ENCODE measurements around the gene MSMB. TPM values are rescaled to one million over a fixed set of nuclear protein-coding genes. Genes with fewer than 3 reads are reported as not detected.
"Not testable (repeated sequence)": the region's sequence is repeated elsewhere in the genome, so short reads cannot be mapped to it uniquely, and the experiment has no call there.

The MSMB gene
- total RNA-seq, 1 experiment from 2014 or later = not detected

- DNase-seq (ENCODE audit: low spot score); H3K4me1 ChIP-seq (ENCODE audit: insufficient read depth, low read length, poor library complexity, severe bottlenecking); H3K4me3 ChIP-seq (ENCODE audit: low read depth, low read length, poor library complexity, severe bottlenecking); intact Hi-C loops (cut with micrococcal nuclease; ENCODE audit: unreplicated experiment); POLR2A ChIA-PET (ENCODE audit: low non-redundant PET); BruUV-seq (replicated peaks); H3K9me3 ChIP-seq (ENCODE audit: low read depth, low read length, poor library complexity, severe bottlenecking); CTCF ChIA-PET; H3K27ac ChIP-seq (ENCODE audit: low read depth, low read length, poor library complexity, severe bottlenecking); H3K27me3 ChIP-seq (replicated peaks; ENCODE audit: insufficient read depth, low read depth, low read length, poor library complexity): not testable (repeated sequence)
- H3K36me3 ChIP-seq (ENCODE audit: insufficient read depth, low read length, poor library complexity, severe bottlenecking) = peaks cover 11% of the 10 kb centered on the region
Measured at GRCh38 chr10:45984473-45984872, 61.6 kb downstream of the MSMB start.

GRCh38 chr10:45983538-45984186, 62.4 kb downstream of the MSMB start:
- intact Hi-C loops (cut with micrococcal nuclease; ENCODE audit: unreplicated experiment); H3K27ac ChIP-seq (ENCODE audit: low read depth, low read length, poor library complexity, severe bottlenecking); CTCF ChIA-PET; BruUV-seq (replicated peaks); H3K27me3 ChIP-seq (replicated peaks; ENCODE audit: insufficient read depth, low read depth, low read length, poor library complexity); POLR2A ChIA-PET (ENCODE audit: low non-redundant PET); H3K9me3 ChIP-seq (ENCODE audit: low read depth, low read length, poor library complexity, severe bottlenecking); H3K4me3 ChIP-seq (ENCODE audit: low read depth, low read length, poor library complexity, severe bottlenecking); H3K4me1 ChIP-seq (ENCODE audit: insufficient read depth, low read length, poor library complexity, severe bottlenecking): not testable (repeated sequence)
- DNase-seq (ENCODE audit: low spot score) = peak; percentile 51
- TF ChIP-seq CTCF (conservative IDR thresholded peaks at IDR 0.05; ENCODE audit: low read depth, low read length) = peak; percentile 35; the same call in 1 of the 2 replicates
- H3K36me3 ChIP-seq (ENCODE audit: insufficient read depth, low read length, poor library complexity, severe bottlenecking) = peaks cover 11% of the 10 kb centered on the region

Other genes with a start within 250 kb of the MSMB start
- 20.8 and 22.6 TPM in 2 replicates for gene AGAP4, start 198.8 kb downstream of the MSMB start, total RNA-seq (2021)
- 107 and 125 TPM in 2 replicates for gene TIMM23, start 73.8 kb downstream of the MSMB start, total RNA-seq (2021)
- 48.0 and 50.6 TPM in 2 replicates for gene NCOA4, start 15.6 kb downstream of the MSMB start, total RNA-seq (2021)
- not detected in 2 replicates for gene ANTXRL, start 240.7 kb upstream of the MSMB start, total RNA-seq (2021)

Data from A673 (cell line).